Choroid plexus epithelial cell (primary cell): ENCODE measurements around the gene IQCF5.
"Not testable (repeated sequence)": the region's sequence is repeated elsewhere in the genome, so short reads cannot be mapped to it uniquely, and the experiment has no call there.

ENCODE experiments used
- DNase-seq: peaks from one replicate; pipeline ENCODE4 v3.0.0-alpha.2; 2010; ENCODE audit warnings: low read depth
- H3K4me3 ChIP-seq: 2 replicates; pipeline ENCODE4 v1.5.1; 2011; ENCODE audit warnings: low read depth, mild to moderate bottlenecking, control low read depth, low read length, moderate library complexity
- TF ChIP-seq, protein P1 (sequence below): conservative IDR thresholded peaks from 2 replicates; pipeline ENCODE4 v1.5.1; 2011; ENCODE audit warnings: low read depth, mild to moderate bottlenecking, control low read depth, inconsistent platforms, low read length, moderate library complexity

IQCF5 gene

DNA sequence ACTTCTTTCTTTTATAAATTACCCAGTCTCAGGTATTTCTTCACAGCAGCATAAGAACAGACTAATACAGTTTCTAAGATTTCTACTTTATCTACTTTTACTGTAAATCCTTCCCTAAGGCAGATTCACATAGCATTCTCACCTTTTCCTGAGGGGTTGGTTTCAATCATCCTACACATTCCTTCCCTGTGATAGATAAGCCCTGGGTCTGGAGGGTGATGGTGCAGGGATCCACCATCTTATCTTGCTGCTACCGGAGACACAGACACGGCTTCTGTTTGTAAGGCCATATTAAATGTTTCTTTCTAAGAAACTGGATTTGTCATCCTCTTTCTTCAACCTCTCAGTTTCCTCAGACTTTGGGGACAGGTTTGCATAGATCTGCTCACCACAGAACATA is 6.1 kb downstream of the IQCF5 start:
- no peak overlapping the region for H3K4me3 ChIP-seq
- TF ChIP-seq, protein P1, sequence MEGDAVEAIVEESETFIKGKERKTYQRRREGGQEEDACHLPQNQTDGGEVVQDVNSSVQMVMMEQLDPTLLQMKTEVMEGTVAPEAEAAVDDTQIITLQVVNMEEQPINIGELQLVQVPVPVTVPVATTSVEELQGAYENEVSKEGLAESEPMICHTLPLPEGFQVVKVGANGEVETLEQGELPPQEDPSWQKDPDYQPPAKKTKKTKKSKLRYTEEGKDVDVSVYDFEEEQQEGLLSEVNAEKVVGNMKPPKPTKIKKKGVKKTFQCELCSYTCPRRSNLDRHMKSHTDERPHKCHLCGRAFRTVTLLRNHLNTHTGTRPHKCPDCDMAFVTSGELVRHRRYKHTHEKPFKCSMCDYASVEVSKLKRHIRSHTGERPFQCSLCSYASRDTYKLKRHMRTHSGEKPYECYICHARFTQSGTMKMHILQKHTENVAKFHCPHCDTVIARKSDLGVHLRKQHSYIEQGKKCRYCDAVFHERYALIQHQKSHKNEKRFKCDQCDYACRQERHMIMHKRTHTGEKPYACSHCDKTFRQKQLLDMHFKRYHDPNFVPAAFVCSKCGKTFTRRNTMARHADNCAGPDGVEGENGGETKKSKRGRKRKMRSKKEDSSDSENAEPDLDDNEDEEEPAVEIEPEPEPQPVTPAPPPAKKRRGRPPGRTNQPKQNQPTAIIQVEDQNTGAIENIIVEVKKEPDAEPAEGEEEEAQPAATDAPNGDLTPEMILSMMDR: no peak
- DNase-seq: no peak

DNA sequence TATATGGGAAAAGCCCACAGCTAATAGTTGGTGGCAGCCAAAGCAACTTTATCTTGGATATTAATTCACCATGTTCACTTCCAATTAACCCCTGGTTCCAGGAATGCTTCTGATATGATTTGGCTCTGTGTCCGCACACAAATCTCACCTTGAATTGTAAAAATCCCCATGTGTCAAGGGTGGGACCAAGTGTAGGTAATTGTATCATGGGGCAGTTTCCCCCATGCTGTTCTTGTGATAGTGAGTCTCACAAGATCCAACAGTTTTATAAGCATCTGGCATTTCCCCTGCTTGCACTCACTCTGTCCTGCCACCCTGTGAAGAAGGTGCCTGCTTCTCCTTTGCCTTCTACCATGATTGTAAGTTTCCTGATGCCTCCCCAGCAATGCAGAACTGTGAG is 6.5 kb downstream of the IQCF5 start:
- not testable (repeated sequence) for H3K4me3 ChIP-seq, DNase-seq

DNA sequence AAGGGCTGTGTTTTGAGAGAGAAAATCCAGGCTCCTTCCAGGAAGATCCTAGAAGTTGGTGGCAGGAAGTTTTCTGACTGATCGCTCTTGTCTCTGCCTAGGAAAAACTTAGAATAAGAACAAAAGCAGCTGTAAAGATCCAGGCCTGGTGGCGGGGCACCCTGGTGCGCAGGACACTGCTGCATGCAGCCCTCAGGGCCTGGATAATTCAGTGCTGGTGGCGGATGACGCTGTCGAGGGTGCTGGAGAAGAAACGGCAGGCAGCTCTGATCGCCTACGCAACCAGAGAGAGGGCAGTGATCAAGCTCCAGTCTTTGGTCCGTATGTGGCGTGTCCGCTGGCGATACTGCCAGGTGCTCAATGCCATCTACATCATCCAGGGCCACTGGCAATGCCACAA is 12.5 kb downstream of the IQCF5 start:
- no peak overlapping the region for H3K4me3 ChIP-seq
- TF ChIP-seq, protein P1: no peak
- no peak for DNase-seq

DNA sequence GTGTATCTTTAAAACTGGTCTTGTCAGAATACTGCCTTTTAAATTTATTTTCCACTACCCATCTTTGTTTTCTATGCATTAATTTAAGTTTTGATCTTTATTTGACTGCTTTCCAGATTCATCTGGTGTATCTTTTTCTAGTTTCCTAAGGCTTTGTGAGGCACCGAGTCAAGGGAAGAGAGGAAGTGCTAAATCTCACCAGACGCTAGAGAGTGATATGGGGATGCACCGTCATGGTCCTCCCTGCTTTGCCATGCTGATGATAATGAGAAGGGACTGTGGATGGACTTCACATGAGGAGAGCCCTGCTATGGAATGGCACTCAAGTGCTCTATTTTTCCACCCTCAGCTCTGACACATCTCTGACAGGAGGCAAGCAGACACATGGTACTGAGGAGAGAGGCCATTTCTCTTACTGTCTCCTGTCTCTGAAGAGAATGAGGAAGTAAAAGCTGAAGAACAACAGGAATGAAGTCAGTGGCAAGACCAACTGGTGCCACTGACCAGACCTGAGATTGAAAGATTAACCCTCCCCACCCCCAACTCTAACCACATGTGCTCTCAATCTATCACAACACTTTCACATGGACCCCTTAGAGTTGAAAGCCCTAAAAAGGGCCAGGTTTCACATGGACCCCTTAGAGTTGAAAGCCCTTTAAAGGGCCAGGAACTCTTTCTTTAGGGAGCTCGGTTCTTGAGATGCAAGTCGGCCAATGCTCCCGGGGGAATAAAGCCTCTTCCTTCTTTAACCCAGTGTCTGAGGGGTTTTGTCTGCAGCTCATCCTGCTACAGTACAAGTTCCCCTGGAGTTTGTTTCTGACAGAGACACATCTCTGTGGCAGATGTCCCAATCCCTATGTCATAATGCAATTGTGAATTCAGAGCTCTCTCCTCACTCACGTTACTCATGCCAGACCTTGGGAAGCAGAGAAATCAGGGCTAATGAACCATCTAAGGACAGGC is 14.4 kb downstream of the IQCF5 start, which contains the start of gene IQCF2:
Gene IQCF2 (plus strand): TSS at position 913 of the 963 bp plus-strand sequence. CDS start 52 bp downstream, outside the sequence.
- TF ChIP-seq, protein P1: no peak

DNA sequence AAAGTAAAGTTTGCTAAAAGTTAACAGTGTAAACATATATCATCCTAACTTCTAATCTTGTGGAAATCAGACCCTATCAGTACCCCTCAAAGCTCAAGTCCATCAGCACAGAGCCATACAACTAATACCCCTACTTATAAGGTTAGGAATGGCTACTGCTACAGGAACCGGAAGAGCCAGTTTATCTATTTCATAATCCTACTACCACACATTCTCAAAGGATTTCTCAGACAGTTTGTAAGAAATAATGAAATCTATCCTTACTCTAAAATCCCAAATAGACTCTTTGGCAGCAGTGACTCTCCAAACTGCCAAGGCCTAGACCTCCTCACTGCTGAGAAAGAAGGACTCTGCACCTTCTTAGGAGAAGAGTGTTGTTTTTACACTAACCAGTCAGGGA is 20.0 kb downstream of the IQCF5 start:
- H3K4me3 ChIP-seq: not testable (repeated sequence)
- peak; percentile 1 for DNase-seq

More for the DNA sequence above, 14.4 kb downstream of the IQCF5 start, which contains the start of gene IQCF2:
- DNase-seq: no peak
- no peak within 1 kb of the TSS for H3K4me3 ChIP-seq

DNA sequence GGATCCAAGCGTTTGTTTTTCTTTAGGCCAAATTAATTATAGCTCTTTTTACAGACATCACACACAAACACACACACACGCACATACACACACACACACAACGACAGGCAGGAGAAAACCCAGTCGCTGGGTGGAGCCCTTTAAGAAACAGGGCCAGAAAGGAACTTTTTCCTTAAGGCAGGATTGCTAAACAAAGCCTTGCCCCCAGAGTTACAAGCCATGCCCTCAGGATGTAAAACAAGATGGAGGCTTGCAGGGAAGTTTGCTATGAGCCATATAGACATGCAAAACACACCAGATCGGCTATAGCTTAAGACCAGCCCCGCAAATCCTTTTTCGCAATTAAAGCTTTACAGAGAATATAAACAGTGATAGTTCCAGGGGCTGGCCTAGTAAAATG is 30.3 kb downstream of the IQCF5 start:
- DNase-seq: no peak
- H3K4me3 ChIP-seq: no peak overlapping the region
- TF ChIP-seq, protein P1: no peak

DNA sequence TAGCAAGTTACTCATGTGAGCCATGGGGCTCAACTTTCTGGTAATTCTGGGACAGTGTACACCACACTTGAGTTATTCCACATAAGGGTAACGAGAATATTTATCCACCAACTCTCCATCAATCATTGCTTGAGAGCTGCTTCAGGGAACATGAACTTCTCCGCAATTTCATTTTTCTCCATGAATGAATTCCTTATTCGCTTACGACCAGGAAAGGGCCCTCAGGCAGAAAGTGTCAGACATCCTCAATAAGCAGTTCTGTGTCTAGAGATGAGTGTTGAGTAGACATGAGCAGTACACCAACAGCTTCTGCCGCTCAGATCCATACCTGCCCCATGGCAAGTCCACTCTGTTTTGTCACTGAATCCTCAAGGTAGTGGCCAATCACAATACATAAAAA is 38.8 kb downstream of the IQCF5 start:
- TF ChIP-seq, protein P1: no peak
- DNase-seq: no peak
- no peak overlapping the region for H3K4me3 ChIP-seq

DNA sequence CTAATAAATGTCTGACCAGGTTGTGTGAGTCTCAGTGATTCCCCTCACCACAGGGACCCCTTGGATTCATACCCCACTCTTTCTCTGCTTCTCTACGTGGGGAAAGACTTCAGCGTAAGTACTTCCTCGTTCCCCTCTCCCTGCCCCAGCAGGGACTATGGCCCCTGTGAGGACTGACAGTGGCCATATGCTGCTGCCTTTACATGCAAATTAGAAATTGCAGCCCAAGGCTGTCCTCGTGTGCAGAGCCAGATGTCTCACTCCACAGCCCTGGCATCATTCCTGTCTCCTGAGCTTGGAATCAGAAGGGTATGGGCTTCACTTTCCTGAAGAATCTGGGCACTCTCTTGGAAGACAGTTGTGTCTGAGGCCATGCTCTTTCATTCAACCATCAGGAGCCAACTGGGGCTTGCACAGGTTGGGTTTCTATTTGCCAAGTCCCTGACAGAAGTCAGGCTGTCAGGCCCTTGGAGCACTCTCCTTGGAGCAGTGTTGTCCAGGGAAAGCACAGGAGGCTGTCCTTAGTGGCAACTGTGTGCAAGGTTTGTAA is 44.5 kb downstream of the IQCF5 start:
- no peak overlapping the region for H3K4me3 ChIP-seq
- no peak for DNase-seq
- TF ChIP-seq, protein P1: no peak
